HG02763 (cell line): Measurements from ENCODE around the gene CFAP46.
"Not testable (repeated sequence)": the region's sequence is repeated elsewhere in the genome, so short reads cannot be mapped to it uniquely, and the experiment has no call there.

Experiments
- ATAC-seq: cut with Tn5 transposase; IDR thresholded peaks from one replicate; pipeline ENCODE4 v1.9.1; 2021; ENCODE audit warnings: mild to moderate bottlenecking, moderate library complexity; ENCODE audit not compliant: unreplicated experiment

Gene CFAP46

GRCh38 chr10:132964707-132965410 is 22.5 kb upstream of the CFAP46 start:
- not testable (repeated sequence) for ATAC-seq

GRCh38 chr10:132964231-132964630 is 21.9 kb upstream of the CFAP46 start:
- no peak for ATAC-seq

GRCh38 chr10:132963430-132963960 is 21.1 kb upstream of the CFAP46 start:
- no peak for ATAC-seq

- ATAC-seq = peak; percentile 23
Observed at GRCh38 chr10:132962623-132963429, 20.5 kb upstream of the CFAP46 start.

GRCh38 chr10:132961787-132962622 is 19.6 kb upstream of the CFAP46 start:
- ATAC-seq = peak; percentile 42

- ATAC-seq = no peak
Observed at GRCh38 chr10:132961420-132961786, 19.0 kb upstream of the CFAP46 start.

GRCh38 chr10:132960631-132961419 is 18.5 kb upstream of the CFAP46 start:
- no peak for ATAC-seq

GRCh38 chr10:132960071-132960472 is 17.7 kb upstream of the CFAP46 start:
- ATAC-seq = no peak

GRCh38 chr10:132959559-132959961 is 17.2 kb upstream of the CFAP46 start:
- ATAC-seq = no peak

GRCh38 chr10:132958883-132959558 is 16.7 kb upstream of the CFAP46 start:
- ATAC-seq = no peak

- ATAC-seq = no peak
Observed at GRCh38 chr10:132957981-132958882, 15.9 kb upstream of the CFAP46 start.

GRCh38 chr10:132957131-132957530 is 14.8 kb upstream of the CFAP46 start:
- ATAC-seq = no peak

GRCh38 chr10:132956259-132956658 is 13.9 kb upstream of the CFAP46 start:
- ATAC-seq = not testable (repeated sequence)

- ATAC-seq = no peak
Observed at GRCh38 chr10:132955479-132955878, 13.1 kb upstream of the CFAP46 start.

- no peak for ATAC-seq
Observed at GRCh38 chr10:132953428-132953827, 11.1 kb upstream of the CFAP46 start.

- ATAC-seq = no peak
Observed at GRCh38 chr10:132951926-132952325, 9.6 kb upstream of the CFAP46 start.

- ATAC-seq = no peak
Observed at GRCh38 chr10:132948351-132948750, 6.0 kb upstream of the CFAP46 start.

GRCh38 chr10:132947843-132948242 is 5.5 kb upstream of the CFAP46 start:
- ATAC-seq = no peak
